ENCODE results near the gene GSN.

Gene GSN

GRCh38 chr9:121273064-121273775, 5.3 kb downstream of the GSN start:
- DNase-seq (ENCODE audit: low read depth) = no peak

- DNase-seq (ENCODE audit: low read depth) = no peak
Observed at GRCh38 chr9:121274851-121275250, 6.9 kb downstream of the GSN start.

- DNase-seq (ENCODE audit: low read depth) = no peak
Observed at GRCh38 chr9:121275781-121276658, 8.1 kb downstream of the GSN start.

GRCh38 chr9:121277026-121277425, 9.1 kb downstream of the GSN start:
- DNase-seq (ENCODE audit: low read depth) = no peak

DNA sequence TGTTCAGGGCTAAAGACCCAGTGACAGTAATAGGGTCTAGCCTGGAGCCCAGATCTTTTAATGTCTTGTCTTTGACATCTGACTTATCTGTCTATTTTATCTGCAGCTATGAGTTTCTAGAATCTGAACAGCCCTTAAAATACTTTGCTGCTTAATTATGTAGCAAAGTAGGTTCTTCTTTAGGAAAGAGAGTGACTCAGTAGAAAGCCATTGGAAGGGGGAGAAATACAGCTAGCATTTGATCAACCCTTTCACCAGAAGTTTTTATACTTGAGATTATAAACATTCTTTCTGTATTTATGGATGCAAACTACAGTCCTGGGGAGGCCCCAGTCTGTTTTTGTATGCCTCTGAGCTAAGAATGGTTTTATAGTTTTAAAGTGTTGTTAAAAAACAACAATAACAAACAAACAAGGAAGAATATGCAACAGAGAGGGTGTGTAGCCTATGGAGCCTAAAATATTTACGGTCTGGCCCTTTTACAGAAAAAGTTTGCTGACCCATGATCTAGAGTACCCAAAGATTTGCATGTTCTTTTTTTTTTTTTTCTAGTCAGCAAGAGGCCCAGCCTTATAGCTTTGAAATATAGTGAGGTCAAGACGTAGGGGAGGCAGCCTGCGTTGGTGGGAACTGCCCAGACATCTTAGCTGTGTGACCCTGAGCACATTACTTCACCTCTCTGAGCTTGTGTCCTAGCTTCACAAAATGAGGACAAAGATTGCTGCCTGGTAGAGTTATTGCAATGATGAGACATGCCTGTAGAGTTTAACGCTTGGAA, 9.7 kb downstream of the GSN start:
- DNase-seq (ENCODE audit: low read depth) = no peak

DNA sequence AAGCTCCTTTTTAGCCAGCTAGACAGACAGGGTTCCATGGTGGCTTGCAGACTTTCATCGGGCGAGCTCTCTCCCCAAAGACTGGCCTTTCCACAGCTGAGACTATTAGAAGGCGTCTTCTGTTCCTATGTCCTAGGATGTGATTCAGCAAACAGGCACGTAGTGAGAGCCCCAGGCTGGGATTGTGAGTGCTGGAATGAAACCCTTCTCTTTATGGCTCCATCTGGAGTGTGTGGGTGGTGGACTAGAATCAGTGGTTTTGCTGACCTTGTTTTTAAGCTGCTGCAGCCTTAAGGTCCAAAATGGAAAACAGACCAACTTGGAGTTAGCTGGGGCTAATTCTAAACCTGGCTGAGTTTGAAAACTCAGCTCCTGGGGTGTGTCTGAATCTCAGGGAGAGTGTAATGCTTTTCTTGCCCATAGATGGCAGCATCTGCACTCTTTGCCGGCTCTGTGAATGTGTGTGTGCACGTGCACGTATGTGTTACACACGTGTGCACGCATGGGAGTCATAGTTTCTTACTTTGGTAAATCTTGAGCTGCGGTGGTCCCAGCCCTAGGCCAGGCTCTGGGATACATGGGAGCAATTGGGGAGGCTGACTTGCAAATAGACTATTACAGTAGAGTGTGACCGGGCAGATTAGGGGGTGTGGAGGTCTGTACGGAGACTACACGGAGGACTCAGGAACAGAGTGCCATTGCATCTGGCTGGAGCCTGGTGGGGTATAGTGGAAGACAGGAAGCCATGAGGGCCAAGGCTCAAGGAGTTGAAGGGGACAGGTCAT, 10.7 kb downstream of the GSN start:
- no peak for DNase-seq (ENCODE audit: low read depth)

DNA sequence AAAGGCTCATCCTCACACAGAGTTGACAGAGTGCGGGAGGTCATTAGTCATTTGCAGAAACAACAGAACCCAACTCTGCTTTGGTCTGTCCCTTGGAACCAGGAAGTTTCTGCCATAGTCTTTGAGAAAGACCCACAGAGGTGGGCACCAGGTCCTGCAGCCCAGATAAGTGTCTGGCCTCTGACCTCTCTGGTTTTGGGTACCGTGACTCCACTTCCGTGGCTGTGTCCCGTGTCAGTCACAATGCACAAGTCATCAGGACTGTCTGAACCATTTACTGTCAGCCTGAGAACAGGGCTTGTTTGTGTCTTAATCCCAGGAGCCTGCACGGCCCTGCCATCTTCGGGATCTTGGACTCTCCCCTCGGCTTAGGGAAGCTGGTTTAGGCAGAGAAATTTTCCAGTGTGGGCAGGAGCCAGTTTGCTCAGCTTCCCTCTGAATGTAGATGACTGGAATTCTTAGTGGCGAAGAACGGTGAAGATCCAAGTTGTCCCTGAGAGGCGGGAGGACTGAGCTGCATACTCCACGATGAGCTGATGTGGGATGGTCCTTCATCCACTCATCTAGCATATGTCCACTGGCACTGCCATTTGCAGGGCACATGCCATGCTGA, 11.9 kb downstream of the GSN start:
- DNase-seq (ENCODE audit: low read depth) = no peak

DNA sequence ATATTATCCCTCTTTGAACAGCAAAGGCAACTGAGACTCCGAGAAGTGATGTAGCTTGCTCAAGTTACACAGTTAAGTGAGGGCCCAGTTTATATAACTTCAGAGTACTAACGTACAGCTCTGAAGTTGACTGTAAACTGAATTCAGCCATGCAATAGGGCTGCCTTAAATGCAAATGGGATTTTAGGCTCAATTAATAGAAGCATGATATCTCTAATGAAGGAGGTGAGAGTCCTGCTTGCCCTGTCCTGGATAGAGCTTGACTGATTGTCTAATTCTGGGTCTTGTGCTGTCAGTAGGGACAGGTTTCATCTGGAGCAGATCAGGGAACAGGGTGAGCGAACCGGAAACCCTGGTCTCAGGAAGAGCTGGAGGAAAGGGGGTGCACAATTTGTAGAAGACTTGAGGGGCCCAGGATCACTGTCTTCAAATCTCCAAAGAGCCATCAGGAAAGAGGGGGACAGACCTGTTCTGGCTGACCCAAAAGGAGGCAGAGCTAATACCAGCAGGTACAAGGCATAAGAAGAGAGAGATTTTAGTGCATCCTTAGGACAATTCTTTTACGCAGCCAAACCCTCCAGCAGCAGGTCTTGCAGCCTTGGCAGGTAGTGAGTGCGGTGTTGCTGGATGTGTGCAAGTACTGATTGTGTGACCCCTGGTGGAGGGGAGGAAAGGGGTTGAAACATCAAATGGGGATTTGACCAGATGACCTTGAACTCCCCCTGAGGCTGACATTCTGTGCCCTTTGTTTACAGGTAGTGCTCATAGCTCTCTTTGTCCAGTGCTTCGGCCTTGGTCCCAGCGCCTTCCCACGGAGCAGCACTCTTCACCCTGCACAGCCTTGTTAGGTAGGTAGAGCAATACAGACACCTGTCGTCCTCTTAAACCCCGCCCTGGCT, 13.0 kb downstream of the GSN start:
- DNase-seq (ENCODE audit: low read depth) = no peak

DNA sequence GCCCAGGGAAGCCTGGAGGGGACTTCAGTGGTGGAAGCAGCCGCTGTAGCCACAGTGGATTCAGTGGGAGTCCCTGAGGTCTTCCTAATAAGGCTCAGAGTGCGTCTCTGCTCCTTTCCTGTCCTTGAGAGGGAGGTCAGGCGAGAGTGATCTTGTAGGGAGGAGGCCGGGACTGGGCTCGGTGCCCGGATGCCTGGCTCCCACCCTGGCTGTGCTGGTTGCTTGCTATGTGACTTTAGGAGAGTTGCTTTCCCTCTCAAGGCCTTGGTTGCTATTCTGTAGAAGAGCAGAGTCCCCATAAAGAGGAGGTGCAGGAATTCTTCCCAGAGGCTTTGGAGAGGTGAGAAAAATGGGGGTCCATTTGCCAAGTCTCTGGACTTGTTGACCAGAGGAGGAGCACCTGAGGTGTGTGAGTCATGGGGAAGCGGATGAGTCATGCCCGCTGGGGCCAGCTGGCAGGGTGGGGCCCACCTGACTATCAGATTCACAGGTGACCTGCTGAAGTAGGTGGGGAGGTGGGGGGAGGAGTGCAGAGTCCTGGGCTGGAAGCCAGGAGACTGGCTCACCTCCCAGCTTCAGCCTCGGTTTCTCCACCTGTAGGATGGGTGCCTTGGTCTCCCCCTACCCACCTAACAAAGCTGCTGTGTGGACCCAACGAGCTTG, 13.8 kb downstream of the GSN start:
- no peak for DNase-seq (ENCODE audit: low read depth)

- no peak for DNase-seq (ENCODE audit: low read depth)
Observed at GRCh38 chr9:121282277-121283079, 14.5 kb downstream of the GSN start.

- DNase-seq (ENCODE audit: low read depth) = no peak
Observed at GRCh38 chr9:121283080-121283398, 15.1 kb downstream of the GSN start.

DNA sequence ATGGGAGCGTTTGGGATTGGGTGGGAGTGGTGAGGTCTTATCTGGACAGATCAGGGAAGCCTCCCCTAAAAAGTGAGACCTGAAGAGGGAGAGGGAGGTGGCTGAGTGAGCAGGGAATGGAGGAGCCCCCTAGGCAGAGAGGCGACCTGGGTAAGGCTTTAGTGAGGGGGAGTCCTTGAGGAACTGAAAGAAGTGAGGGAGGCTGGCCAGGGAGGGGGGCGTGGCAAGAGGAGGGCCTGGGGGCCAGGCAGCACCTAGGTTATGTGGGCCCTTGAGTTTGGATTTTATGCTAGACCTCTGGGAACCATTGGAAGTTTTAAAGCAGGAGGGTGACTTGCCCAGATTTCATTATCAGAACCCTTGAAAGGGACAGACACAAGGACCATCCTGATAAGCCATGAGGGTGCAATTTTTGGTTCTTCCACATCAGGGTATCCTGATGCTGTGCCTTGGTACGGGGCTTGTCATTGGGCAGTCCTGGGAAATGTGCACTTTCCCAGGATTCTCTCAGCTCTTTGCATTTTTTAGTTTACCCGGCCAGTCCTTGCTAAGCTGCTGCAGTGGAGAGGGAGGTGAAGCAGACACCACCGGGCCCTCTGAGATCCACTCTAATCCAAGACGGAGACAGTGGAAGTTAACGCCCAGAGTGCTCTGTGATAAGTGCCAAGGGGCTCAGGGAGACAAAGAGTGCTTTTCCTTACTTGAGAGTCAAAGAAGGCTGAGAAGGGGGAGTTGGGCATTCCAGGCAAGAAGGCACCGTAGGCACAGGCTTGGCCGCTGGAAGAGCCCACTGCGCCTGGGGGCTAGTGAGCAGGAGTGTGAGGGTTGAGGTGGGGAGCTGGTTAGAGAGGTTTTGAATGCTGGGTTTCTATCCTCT, 16.1 kb downstream of the GSN start:
- DNase-seq (ENCODE audit: low read depth) = no peak

- DNase-seq (ENCODE audit: low read depth) = no peak
Observed at GRCh38 chr9:121284733-121285451, 16.9 kb downstream of the GSN start.

GRCh38 chr9:121285835-121286687, 18.1 kb downstream of the GSN start:
- no peak for DNase-seq (ENCODE audit: low read depth)

- DNase-seq (ENCODE audit: low read depth) = no peak
Observed at GRCh38 chr9:121286688-121286972, 18.7 kb downstream of the GSN start.

GRCh38 chr9:121286973-121287741, 19.2 kb downstream of the GSN start:
- no peak for DNase-seq (ENCODE audit: low read depth)

Measured in stimulated activated CD8-positive, alpha-beta memory T cell treated with anti-CD3 and anti-CD28 coated beads, Interleukin-15, amount 100 ng/mL, for 24 hours (primary cell).